Neural progenitor cell (in vitro differentiated cells): ENCODE data around the gene SLC9A4. TPM values are rescaled to one million over a fixed set of nuclear protein-coding genes. Genes with fewer than 3 reads are reported as not detected.

ENCODE experiments used
- DNase-seq: peaks from one replicate; pipeline ENCODE4 v3.0.0-alpha.2; 2016; ENCODE audit warnings: low spot score
- H2AFZ ChIP-seq: fragments of 200-600 bp; sonication (generic); replicated peaks from 2 replicates; pipeline ENCODE4 v1.6.1; 2016; ENCODE audit warnings: antibody characterized with exemption
- H3F3A ChIP-seq: fragments of 200-600 bp; sonication (generic); 2 replicates; pipeline ENCODE4 v1.6.1; 2016; ENCODE audit warnings: antibody characterized with exemption, low read depth
- H3K27ac ChIP-seq: fragments of 200-600 bp; sonication (generic); 2 replicates; pipeline ENCODE4 v1.5.1; 2016; ENCODE audit warnings: mild to moderate bottlenecking
- H3K27me3 ChIP-seq: fragments of 200-600 bp; sonication (generic); 2 replicates; pipeline ENCODE4 v1.6.1; 2016; ENCODE audit warnings: mild to moderate bottlenecking, moderate library complexity
- H3K36me3 ChIP-seq: fragments of 200-600 bp; sonication (generic); 2 replicates; pipeline ENCODE4 v1.5.1; 2016
- H3K4me1 ChIP-seq: fragments of 200-600 bp; sonication (generic); 2 replicates; pipeline ENCODE4 v1.6.1; 2016; ENCODE audit warnings: mixed run types
- H3K4me2 ChIP-seq: fragments of 200-600 bp; sonication (generic); 2 replicates; pipeline ENCODE4 v1.6.1; 2016
- H3K4me3 ChIP-seq: fragments of 200-600 bp; sonication (generic); 2 replicates; pipeline ENCODE4 v1.5.1; 2016
- H3K79me2 ChIP-seq: fragments of 200-600 bp; sonication (generic); 2 replicates; pipeline ENCODE4 v1.6.1; 2016; ENCODE audit warnings: low read depth
- H3K9ac ChIP-seq: fragments of 200-600 bp; sonication (generic); 2 replicates; pipeline ENCODE4 v1.6.1; 2016
- H3K9me3 ChIP-seq: fragments of 200-600 bp; sonication (generic); 2 replicates; pipeline ENCODE4 v1.5.1; 2016; ENCODE audit warnings: low read depth
- H4K20me1 ChIP-seq: fragments of 200-600 bp; sonication (generic); 2 replicates; pipeline ENCODE4 v1.6.1; 2016; ENCODE audit warnings: low read depth
- H3K27ac Mint-ChIP-seq: 3 replicates; pipeline ENCODE4 v1.8.0; 2021; ENCODE audit warnings: mixed read lengths
- H3K27me3 Mint-ChIP-seq: 2 replicates; pipeline ENCODE4 v1.8.0; 2022; ENCODE audit warnings: low read depth, mild to moderate bottlenecking, inconsistent platforms, moderate library complexity, mixed read lengths; ENCODE audit not compliant: insufficient read depth
- H3K36me3 Mint-ChIP-seq: 3 replicates; pipeline ENCODE4 v1.8.0; 2021; ENCODE audit warnings: mixed read lengths
- H3K4me1 Mint-ChIP-seq: 3 replicates; pipeline ENCODE4 v1.8.0; 2021; ENCODE audit warnings: mixed read lengths
- H3K4me3 Mint-ChIP-seq: 3 replicates; pipeline ENCODE4 v1.8.0; 2021; ENCODE audit warnings: mild to moderate bottlenecking, moderate library complexity, mixed read lengths
- H3K9me3 Mint-ChIP-seq: 3 replicates; pipeline ENCODE4 v1.8.0; 2020; ENCODE audit warnings: mixed read lengths
- EZH2 ChIP-seq: fragments of 200-600 bp; sonication (generic); IDR thresholded peaks from 2 replicates; pipeline ENCODE4 v1.6.1; 2017; ENCODE audit warnings: antibody characterized with exemption, mild to moderate bottlenecking, moderate library complexity
- EZH2phosphoT487 ChIP-seq: fragments of 200-600 bp; sonication (generic); IDR thresholded peaks from 2 replicates; pipeline ENCODE4 v1.6.1; 2017; ENCODE audit warnings: antibody characterized with exemption
- total RNA-seq: library from RNA; depleted of rRNA; stranded (reverse); fragments of >200 nt; gene quantifications from 2 replicates; pipeline ENCODE4 v1.2.3, GENCODE V29; 2015; ENCODE audit warnings: low replicate concordance
- TF ChIP-seq, protein P1 (sequence below): fragments of 200-600 bp; sonication (generic); IDR thresholded peaks from 2 replicates; pipeline ENCODE4 v1.5.1; 2017; ENCODE audit warnings: antibody characterized with exemption, mild to moderate bottlenecking

The SLC9A4 gene
- total RNA-seq, 1 donor from 2014 or later = not detected

DNA sequence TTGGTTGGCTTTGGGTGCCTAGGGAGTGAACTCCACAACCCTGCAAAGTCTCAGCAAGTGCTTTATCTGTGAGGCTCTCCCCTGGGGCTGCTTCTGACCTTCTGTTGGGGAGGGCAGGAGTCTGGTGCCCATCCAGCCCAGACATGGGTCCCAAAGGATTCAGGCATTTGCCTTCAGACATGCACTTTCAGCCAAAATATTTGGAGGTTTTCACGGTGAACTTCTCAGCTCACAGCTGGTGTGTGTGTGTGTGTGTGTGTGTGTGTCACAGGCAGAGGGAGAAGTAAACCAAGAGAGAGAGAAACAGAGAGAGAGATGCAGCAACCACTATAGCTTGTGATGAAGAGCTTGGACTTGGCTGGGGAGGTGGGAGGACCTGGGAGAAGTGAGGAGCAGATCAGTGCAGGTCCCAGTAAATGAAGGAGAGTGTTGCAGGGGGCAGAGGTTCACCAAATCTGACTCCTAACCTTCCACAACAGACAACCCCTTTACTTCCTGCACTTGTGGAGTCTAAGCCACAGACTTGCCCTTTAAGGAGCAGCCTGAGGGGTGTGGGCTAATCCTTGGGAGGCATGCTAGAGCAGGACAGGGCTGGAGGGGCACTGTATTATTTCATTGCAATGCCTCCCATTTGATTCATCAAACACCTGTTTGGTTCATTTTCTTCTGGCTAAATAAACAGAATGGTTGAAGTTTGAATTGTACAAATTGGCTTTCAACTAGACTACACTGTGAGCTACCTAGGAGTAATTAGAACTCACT lies 14.1 kb downstream of the SLC9A4 start:
- Histone ChIP-seq H2AFZ (no peak overlapping the region), H3K79me2 (no peaks in the 10 kb centered on the region), H3K9me3 (no peaks in the 10 kb centered on the region), H3K4me3 (no peak overlapping the region), H4K20me1 (no peaks in the 10 kb centered on the region), H3K4me2 (no peak overlapping the region), H3K4me1 (no peaks in the 10 kb centered on the region), H3F3A (no peaks in the 10 kb centered on the region), H3K27ac (no peak overlapping the region), H3K27me3 (no peaks in the 10 kb centered on the region), H3K36me3 (no peaks in the 10 kb centered on the region), H3K9ac (no peak overlapping the region)
- Mint-ChIP-seq H3K4me3 (no peak overlapping the region), H3K27ac (no peak overlapping the region), H3K4me1 (peaks cover 2% of the 10 kb centered on the region), H3K9me3 (peaks cover 5% of the 10 kb centered on the region), H3K27me3 (peaks cover 2% of the 10 kb centered on the region), H3K36me3 (no peaks in the 10 kb centered on the region)
- TF ChIP-seq, protein P1, sequence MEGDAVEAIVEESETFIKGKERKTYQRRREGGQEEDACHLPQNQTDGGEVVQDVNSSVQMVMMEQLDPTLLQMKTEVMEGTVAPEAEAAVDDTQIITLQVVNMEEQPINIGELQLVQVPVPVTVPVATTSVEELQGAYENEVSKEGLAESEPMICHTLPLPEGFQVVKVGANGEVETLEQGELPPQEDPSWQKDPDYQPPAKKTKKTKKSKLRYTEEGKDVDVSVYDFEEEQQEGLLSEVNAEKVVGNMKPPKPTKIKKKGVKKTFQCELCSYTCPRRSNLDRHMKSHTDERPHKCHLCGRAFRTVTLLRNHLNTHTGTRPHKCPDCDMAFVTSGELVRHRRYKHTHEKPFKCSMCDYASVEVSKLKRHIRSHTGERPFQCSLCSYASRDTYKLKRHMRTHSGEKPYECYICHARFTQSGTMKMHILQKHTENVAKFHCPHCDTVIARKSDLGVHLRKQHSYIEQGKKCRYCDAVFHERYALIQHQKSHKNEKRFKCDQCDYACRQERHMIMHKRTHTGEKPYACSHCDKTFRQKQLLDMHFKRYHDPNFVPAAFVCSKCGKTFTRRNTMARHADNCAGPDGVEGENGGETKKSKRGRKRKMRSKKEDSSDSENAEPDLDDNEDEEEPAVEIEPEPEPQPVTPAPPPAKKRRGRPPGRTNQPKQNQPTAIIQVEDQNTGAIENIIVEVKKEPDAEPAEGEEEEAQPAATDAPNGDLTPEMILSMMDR = no peak
- TF ChIP-seq EZH2phosphoT487 (no peak), EZH2 (no peak)
- DNase-seq = no peak

DNA sequence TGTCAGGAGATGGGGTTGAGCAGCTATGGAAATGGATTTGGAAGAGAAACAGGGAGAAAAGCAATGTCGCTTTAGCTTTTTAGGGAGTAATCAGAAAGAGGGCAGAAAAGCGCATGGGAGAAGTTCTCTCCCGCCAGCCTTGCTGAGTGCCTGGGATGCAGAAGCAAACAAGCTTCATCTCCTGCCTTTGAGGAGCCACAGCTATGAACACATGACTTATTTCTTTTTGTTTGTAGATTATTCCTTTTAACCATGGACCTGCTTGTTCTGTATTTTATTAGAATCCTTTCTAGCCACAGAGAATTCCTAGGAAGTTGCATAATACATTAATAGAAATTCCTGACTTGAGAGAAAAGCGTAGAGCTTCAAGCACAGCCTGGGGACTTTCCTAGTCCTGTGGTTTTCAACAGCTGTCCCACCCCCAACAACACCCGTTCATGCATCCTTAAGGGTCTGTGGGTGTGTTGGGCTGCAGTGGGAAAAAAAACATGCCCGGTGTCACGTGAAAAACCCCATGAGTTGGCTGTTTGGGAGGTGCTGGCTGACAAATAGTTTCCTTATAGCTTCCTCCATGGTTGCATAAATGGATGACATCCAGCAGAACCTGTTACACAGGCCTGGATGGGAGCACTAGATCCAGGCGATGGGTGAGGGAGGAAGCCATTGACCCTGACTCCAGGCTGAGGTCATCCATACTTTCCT lies 14.9 kb downstream of the SLC9A4 start:
- H4K20me1 ChIP-seq = no peaks in the 10 kb centered on the region
- no peaks in the 10 kb centered on the region for H3K4me1 ChIP-seq
- no peaks in the 10 kb centered on the region for H3K27me3 ChIP-seq
- H3F3A ChIP-seq = no peaks in the 10 kb centered on the region
- H3K9me3 ChIP-seq = no peaks in the 10 kb centered on the region
- H3K27ac Mint-ChIP-seq = no peak overlapping the region
- H3K79me2 ChIP-seq = no peaks in the 10 kb centered on the region
- no peak overlapping the region for H2AFZ ChIP-seq
- no peaks in the 10 kb centered on the region for H3K36me3 Mint-ChIP-seq
- H3K27ac ChIP-seq = no peak overlapping the region
- no peak overlapping the region for H3K4me2 ChIP-seq
- no peaks in the 10 kb centered on the region for H3K36me3 ChIP-seq
- peaks cover 2% of the 10 kb centered on the region for H3K4me1 Mint-ChIP-seq
- H3K9ac ChIP-seq = no peak overlapping the region
- H3K9me3 Mint-ChIP-seq = peaks cover 5% of the 10 kb centered on the region
- H3K27me3 Mint-ChIP-seq = peaks cover 2% of the 10 kb centered on the region
- DNase-seq = no peak
- TF ChIP-seq, protein P1 = no peak
- H3K4me3 ChIP-seq = no peak overlapping the region
- H3K4me3 Mint-ChIP-seq = no peak overlapping the region

DNA sequence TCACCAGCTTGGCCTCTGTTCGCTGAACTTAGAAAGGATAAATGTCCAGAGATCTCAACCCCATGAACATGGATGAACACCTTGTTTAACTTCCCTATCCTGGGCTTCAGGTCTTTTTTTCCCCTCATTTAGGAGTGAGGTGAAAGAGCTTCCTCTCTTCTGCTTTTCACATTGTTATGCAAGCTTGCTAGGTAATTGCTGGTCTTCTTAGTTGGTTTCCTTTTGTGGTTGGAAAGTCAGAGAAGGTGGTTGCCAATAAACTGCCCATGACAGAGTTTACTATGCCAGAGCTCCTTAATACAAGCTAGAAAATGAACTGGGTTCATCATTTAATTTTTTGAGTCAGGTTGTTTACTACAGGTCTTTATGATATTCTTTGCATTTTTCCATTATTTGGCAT lies 16.6 kb downstream of the SLC9A4 start:
- no peaks in the 10 kb centered on the region for H3F3A ChIP-seq
- no peak overlapping the region for H3K27ac ChIP-seq
- H3K36me3 ChIP-seq = no peaks in the 10 kb centered on the region
- peaks cover under 1% of the 10 kb centered on the region for H3K9me3 ChIP-seq
- H3K4me2 ChIP-seq = no peak overlapping the region
- H2AFZ ChIP-seq = no peak overlapping the region
- Mint-ChIP-seq H3K27ac (no peak overlapping the region), H3K4me1 (peaks cover 2% of the 10 kb centered on the region), H3K4me3 (no peak overlapping the region), H3K9me3 (peaks cover 5% of the 10 kb centered on the region), H3K27me3 (peaks cover 2% of the 10 kb centered on the region), H3K36me3 (no peaks in the 10 kb centered on the region)
- H3K27me3 ChIP-seq = no peaks in the 10 kb centered on the region
- H3K4me1 ChIP-seq = no peaks in the 10 kb centered on the region
- no peak overlapping the region for H3K4me3 ChIP-seq
- no peak for DNase-seq
- H3K79me2 ChIP-seq = no peaks in the 10 kb centered on the region
- no peaks in the 10 kb centered on the region for H4K20me1 ChIP-seq
- TF ChIP-seq, protein P1 = no peak
- TF ChIP-seq EZH2phosphoT487 (no peak), EZH2 (no peak)
- no peak overlapping the region for H3K9ac ChIP-seq
